NCI-H1105 treated with DMSO at 0.1 percent for 48 hours (cell line): ENCODE results near the gene RCVRN.

Experiments used
- DNase-seq: peaks from one replicate; lab custom pipeline; 2025; lab: John Stamatoyannopoulos, UW

Gene RCVRN

DNA sequence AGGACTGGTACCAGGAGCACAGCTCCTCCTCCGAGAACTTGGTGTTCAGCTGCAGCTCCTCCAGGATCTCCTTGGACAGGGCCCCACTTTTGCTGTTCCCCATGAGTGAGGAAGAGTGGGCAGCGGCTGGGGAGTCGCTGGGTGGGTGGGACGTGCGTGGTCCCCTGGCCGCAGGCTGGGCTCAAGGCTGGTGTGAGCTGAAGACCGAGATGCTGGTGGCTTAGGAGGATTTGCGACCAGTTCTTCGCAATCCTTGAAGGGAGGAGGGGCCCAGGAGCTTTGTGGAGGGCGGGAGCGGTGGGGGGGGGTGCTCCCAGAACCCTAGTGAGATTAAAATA is at the start of gene RCVRN:
RCVRN (minus strand) TSS at position 194 of the 338 bp plus-strand sequence; CDS start at position 103, 91 bp downstream.
- DNase-seq, result no peak

DNA sequence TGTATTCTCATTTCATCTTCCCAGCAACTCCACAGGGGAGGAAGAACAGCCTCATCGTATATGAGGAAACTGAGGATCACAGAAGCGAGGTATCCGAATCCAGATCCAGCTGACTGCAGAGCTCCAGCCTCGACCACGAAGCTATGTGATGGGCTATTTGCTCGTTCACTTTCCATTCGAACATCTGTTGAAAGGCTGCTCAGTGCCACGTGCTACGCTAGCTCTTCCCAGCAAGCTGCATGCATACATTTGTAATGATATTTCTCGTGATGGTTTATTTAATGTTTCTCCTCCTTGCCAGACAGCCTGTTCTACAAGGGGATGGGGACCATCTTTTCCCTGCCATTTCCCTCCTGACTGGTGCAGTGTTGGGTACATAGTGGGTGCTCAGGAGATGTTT is 48.4 kb upstream of the RCVRN start:
- DNase-seq, result no peak

DNA sequence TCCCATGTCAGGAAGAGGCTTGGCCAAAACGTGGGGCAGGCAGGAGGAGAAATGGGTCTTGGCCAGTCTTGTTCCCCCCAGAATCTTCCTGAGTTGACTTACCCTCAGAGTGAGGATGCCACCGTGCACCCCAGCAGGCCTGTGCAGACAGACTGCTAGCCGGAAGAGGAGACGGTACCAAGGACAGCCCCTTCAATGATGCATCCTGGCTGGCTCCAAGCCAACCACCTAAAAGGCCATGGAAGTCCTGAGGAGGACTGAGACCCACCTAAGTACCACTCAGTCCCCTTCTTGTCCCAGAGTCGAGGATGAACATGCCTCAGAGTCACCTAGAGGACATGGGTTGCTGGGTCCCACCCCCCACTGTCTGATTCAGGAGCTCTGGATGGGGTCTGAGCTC is 46.7 kb upstream of the RCVRN start:
- no peak for DNase-seq

DNA sequence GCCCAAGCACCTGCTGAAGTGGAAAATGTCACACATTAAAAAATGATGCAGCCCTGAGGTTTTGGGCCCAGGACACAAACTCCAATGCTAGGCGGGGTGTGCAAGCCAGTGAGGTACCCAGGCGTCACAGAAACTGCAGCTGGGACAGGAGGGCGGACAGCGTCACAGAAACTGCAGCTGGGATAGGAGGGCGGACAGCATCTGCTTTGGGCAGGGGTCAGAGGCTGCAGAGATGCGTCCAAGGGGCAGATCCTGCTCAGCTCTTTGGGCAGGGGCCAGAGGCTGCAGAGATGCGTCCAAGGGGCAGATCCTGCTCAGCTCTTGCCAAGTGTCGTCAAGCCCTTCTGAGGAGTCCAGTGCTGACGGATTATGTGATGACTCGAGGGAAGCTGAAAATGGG is 43.9 kb upstream of the RCVRN start:
- no peak for DNase-seq

DNA sequence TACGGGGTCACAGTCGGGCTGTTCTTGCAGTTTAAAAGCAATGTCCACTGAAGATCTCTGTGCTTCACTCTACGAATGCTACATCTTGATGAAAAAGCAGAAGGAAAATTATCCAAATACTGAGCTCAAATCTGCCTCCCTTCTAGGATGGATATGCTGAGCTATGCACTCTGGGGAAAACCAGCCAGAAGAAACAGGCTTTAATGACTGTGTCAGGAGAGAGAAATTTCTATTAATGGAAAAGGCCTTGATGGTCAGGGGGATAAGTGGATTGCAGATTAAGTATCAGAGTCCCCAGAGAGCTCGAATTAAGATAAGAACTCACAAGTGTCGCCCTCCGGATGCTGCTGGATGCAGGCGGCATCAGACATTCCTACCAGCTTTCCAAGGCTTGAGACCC is 39.6 kb upstream of the RCVRN start:
- no peak for DNase-seq

DNA sequence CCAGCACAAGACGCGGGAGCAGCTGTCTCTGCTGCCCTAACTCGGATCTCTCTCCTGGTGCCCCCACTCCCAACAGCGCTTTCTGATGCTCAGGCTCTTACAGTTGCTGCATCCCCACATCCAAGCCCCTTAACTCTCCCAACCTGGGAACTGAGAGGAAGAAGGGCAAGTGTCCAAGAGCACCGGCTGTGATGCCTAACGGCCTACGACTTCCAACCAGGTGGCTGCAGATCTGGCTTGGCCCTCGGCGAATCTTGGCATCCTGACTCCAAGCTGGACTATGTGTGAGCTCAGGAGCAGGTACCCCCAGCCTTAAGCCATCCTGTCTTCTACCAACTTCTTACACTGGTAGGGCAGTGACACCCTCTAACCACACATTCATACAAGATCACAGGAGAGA is 38.3 kb upstream of the RCVRN start:
- DNase-seq, result no peak

DNA sequence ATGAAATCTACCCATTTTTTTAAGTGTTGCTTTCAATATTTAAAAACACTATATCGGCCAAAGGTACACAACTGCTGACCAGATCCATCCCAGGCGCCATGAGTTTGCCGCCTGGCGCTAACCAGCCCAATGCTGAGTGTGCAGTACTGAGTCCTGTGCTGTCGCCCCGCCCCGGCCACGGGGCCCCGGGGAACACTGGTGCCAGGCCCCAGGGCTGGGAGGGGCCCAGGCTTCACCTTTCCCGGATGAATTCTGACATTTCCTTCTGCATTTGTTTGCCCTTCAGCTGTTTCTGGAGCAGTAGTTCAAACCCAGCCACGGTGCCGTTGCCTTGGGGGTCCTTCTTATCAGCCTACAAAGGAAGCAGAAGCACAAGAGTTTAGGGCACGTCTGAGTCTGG is 37.8 kb upstream of the RCVRN start:
- no peak for DNase-seq

DNA sequence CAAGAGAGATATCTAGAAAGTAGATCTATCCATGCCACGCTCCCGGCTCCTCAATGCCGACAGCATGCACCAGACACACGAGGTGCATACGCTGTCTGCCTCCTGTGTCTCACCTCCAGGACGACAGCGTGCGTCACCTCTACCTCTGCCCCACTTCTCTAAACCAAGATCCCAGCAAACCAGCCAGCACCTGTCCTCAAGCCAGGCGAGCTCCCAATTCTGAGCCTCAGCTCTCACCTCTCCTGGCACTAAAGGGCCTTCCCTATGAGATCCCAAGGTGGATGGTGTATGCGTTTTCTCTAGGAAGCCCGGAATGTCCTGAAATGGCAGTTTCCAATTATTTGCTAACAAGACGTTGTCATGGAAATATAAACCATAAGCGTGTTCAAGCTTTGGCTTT is 36.2 kb upstream of the RCVRN start:
- no peak for DNase-seq

DNA sequence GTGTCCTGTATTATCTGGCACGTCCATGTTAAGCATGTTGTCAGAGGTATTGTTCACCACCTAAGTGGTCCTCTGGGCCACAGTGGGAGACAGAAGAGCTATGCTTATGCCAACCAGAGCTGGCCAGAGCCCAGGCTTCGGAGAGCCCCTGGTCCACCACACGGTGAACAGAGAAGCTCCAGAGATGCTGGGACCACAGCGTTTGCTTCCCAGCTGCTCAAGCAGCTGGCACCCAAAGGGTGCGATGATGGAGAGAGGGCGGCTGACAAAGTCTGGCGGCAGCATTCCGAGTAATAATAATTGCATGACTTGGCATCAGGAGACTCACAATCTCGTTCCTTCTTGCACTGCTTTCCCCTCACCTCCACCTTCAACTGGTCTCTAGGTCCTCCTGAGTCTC is 35.8 kb upstream of the RCVRN start:
- no peak for DNase-seq

DNA sequence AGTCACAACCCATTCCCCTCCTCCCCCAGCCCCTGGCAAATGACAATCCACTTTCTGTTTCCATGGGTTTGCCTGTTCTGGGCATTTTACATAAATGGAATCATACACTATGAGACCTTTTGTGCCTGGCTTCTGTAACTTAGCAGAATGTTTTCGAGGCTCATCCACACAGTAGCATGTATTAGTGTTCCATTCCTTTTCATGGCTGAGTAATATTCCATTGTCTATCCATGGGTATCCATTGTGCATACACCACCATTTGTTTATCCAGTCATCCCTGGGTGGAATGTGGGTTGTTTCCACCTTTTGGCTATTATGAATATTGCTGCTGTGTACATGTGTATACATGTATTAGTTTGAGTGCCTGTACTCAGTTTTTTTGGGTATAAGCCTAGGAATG is 33.7 kb upstream of the RCVRN start:
- DNase-seq, result no peak

DNA sequence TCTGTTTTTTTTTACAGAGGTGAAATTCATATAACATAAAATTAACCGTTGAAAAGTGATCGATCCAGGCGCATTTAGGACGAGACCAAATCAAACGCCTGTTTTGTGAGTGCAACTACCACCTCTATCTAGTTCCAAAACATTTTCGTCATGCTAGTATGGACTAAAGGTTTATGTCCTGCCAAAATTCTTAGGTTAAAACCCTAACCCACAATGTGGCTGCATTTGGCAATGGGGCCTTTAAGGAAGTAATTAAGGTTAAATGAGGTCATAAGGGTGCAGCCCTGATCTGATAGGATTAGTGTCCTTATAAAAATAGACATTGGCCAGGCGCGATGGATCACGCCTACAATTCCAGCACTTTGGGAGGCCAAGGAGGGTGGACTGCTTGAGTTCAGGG is 32.8 kb upstream of the RCVRN start:
- DNase-seq, result no peak

DNA sequence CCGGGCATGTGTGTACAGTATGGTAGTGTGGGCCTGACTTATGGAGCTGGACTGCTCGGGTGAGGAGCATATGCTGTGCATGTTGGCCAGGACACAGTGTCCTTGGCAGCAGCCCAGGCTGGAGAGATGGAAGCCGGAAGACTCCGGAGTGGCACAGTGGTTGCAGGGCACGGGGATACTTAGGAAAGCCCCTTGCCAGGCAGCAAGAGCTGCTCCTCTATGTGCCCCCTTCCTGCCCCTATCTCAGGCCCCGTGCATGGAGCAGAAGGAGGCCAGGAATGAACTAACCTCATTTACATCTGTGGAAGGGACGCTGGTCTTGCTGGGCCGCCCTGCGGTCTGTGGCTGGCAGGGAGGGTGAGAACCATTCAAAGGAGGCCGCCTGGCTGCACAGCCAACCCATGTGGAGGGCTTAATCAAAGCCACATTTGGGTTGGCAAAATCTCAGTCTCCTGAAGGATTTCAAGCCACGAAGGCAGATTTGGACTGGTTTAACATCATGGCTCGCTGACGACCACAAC is 32.2 kb upstream of the RCVRN start:
- no peak for DNase-seq

DNA sequence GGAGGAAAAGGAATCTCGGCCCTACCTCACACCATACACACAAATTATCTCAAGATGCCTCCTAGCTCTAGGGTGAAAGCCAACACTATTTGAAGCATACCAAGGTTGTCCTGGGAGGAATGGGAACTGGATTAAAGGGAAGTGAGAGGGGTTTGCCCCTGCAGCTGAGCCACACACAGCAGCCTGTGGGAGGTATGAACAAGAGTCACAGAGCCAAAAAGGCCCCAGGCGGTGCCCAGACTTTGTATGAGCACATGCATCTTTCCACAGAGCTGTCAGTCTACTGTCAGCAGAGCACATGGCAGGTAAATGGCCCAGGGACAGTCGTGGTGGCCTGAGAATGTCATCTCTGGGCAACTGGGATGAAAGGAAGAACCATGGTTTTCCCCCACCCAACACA is 31.0 kb upstream of the RCVRN start:
- DNase-seq, result no peak

DNA sequence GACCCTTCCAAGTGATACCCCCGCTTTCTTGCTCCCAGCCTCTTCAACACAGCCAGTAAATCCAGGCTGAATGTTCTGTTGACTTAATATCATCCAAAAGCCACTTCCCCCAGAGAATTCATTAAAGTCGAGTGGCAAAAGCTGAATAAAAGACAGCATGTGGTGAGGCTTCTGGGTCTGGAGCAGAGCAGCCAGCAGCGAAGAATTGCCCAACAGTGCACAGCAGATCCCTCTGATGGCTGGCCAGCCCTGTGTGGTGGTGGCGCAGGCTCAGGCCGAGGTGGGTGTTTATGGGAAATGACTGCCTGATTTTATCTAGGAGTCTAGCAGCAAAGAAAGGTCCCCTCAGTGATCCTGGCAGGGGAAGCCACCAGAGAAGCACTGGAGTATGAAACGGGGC is 30.3 kb upstream of the RCVRN start:
- DNase-seq, result no peak

DNA sequence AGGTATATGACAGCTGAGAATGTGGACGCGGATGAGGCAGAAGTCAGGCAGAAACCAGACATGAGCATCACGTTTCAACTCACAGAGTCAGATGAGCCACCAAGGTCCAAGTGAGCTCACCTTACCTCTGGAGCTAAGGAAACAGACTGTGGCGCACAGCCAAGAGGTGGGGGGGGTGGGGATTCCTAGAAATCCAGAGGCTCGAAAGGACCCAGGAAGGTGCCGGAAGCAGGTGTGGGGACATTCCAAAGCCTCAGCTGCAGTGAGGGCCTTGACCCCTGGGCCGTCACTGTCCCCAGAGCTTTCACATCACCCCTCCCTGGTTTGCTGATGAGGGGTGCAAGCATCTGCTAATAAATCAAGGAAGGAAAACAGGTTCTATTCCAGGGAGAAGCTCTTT is 29.3 kb upstream of the RCVRN start:
- DNase-seq, result no peak

DNA sequence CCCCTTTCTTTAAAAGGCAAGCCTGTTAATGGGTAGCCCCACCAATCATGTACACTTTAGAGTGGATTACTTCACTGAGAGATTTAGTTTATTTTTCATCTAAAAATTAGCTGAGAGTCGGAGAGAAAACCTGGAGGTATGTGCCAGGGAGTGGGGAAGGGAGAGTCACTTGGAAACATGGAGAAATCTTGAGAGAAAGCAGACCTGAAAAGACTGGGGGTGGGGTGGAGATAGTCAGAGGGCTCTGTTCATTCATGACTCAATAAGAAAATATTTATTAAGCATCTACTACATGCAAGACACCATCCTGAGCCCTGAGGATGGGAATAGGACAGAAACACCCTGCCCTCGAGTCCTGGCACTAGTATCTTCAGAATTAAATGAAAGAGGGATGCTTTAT is 27.4 kb upstream of the RCVRN start:
- no peak for DNase-seq

DNA sequence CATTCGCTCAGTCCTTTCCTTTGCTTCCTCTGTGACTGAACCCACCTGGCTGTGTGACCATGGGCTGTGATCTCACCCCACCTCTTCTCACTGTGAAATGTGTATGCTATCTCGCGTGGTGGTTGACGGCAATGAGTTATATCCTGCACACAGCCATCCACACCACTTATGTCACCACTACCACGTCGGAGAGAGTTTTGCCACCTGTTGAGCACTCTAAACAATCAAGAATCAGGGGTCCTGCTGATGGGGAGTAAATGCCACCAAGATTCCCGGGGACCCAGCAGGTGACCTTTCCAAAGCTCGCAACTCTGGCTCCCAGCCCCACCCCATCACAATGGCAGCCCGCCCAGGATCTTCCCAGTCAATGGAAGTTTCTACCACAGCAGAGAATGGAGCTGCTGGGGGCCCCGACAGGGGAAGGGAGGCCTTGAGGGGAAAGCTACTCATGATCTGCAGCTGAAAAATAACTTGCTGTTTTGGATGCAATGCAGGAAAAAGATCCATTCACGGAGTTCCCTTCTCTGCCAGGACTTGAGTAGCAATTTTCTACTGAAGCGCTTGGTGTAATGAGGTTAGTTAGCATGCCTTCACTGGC is 26.2 kb upstream of the RCVRN start:
- DNase-seq, result no peak

DNA sequence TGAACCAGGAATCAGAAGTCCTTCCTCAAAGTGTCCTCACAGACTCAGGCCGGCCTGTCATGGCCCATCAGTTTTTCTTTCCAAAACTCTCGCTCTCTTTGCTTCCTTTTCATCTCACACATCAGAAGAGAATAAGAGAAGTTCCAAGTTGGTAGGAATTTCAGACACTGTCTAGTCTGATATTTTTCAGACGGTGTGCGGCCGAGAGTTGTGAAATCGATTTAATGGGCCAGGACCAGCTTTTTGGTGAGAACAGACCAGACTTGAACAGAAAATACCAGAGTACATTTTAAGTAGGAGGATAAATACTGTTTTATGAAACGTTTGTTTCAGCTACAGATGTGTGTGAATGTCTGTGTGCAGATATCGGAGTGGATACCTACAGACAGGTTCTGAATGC is 24.8 kb upstream of the RCVRN start:
- no peak for DNase-seq

DNA sequence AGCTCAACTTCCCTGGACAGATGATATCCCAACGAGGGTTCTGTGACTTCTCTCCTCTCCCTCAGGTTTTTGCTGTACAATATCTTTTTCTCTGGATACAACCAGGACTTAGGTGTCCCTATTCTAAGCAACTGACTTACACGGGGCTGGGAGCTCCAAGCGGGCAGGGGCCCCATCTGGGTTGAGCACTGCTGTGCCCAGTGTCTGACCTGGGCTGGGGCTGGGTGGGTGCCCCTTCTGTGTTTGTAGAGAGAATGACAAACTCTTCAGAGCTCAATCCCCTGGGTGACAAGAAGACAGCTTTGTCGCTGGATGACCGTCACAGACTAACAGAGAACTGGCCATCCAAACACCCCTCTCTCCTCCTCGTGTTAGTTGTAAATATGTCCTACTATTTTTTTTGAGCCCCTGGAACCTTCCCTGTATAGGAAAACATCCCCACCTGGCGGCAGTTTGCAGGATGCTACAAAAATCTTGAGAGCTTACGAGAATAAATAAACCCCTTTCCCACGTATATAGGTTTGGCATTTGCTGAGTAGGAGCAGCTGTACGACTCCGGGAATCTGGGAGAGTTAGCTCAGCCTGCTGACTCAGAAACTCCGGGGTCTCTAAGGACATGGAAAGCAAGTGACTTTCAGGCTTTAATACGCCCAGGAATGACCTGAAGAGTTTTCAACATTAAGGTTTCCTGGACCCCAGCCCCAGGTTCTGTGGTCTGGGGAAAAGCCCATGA is 23.7 kb upstream of the RCVRN start:
- peak; percentile 62 for DNase-seq

DNA sequence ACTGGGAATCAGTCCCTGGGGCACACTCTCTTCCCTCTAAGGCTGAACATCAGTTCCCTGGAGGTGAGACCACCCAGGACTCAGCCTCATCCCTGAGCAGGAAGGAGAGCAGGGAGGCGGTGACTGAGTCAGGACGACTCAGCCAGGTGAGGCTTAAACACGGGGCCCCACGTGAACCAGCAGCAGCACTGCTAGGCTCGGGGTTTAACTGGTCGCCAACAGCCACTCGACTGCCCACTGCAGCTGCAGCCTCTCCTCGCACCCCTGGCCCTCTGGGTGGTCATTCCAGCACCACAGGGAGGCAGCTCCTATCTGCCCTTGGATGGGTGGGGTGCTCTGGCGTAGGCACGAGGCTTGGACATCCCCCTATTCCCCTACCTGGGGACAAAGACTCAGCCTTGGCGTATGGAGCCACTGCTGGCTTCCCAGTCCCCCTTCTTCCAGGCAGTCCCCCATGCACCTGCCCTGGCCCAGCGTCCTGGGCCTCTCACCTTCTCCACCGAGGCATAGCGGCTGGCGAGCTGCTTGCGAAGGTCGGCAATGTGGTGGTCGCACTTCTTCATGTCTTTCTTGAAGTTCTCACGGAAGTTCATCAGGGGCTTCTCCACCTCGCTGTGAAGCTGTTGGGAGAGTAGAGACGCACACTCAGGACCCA is 21.2 kb upstream of the RCVRN start:
- no peak for DNase-seq

DNA sequence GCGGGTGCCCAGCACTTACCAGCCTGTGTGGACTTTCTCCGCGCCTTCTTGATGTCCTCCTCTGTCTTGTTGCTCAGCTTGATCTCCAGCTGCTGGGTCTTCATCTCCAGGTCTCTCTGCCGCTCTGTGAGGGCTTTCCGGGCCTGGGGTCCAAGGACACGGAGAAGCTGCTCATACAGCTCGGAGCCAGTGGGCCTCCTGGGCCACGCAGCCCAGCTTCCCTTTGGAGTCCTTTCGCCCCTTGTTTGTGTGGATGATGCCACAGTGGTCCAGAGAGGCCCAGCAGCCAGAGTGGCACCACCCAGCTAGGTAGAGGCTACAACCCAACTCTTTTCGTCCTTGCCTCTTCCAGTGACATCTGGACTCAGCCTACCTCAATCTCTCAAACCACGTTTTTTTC is 20.4 kb upstream of the RCVRN start:
- DNase-seq, result no peak

DNA sequence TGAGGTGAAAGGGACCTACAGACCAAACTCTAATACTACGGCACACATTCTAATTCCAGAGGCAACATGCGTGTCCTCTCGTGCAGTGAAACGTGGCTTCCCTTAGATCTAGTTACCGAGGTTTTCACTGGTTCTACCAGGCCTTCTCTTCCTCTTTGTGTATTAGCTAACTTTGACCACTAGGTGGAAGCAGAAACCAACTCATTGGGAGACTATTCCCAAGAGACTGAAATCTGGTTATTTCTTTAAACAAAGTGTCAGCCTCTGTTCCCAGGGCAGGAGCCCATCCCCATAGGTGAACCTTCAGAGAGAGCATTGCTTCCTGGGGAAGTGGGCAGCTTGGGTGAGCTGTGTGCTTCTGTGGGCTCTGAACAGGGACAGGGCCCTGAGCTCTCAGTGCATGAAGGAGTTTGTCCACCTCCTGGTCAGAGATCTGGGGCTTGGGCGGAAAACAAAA is 19.7 kb upstream of the RCVRN start:
- peak; percentile 69 for DNase-seq
